ENCODE measurements around the gene ADAMTSL3. TPM values are rescaled to one million over a fixed set of nuclear protein-coding genes. Genes with fewer than 3 reads are reported as not detected.
"Not testable (repeated sequence)": the region's sequence is repeated elsewhere in the genome, so short reads cannot be mapped to it uniquely, and the experiment has no call there.

Gene ADAMTSL3
- total RNA-seq, 1 donor from 2014 or later = 20.6 TPM

GRCh38 chr15:83656943-83657528 lies 3.1 kb downstream of the ADAMTSL3 start:
- DNase-seq = no peak

- no peak for DNase-seq
Observed at GRCh38 chr15:83657549-83657948, 3.6 kb downstream of the ADAMTSL3 start.

DNA sequence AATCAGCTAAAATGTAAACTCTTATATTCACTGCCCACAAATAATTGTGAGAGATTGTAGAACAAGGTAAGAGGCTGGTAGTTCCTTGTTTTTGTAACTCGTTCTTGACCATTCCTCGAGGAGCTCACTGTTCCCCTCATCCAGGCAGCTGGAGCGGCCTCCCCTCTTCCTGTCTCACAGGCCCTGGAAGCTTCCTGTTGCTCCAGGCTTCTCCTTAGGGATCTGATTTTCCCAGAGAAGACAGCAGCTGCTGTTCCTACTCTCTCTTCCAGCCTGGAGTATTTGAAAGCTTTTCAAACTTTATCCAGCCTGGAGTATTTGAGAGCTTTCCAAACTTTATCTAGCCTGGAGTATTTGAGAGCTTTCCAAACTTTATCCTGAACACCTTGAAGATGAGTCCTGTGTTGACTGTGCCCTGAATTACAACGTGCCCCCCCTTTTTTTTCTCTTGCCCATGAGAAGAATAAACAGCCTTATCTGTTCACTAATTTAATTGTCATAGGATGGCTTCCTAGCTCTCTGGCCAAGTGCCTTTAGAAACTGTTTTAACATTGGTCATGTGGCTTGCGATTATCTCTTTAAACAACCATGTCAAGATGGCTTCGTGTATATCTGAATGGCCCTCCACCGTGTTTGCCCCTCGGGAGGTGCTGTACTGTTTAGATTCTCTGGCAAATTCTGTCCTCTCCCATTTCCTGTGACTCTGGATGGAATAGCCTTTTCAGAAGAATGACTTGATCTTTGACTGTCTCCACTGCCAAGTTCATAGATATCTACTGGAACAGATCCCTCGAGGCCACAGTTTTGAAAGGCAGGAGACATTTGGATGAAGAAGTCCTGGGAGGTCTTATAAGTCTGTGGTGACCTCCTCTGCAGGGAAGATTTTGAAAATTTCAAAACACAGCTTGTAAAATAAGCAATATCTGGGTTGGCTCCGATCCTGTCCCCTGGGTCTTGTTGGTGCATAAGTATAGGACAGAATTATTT lies 4.8 kb downstream of the ADAMTSL3 start:
- no peak for DNase-seq

- DNase-seq = no peak
Observed at GRCh38 chr15:83659417-83659812, 5.5 kb downstream of the ADAMTSL3 start.

- no peak for DNase-seq
Observed at GRCh38 chr15:83665480-83665879, 11.6 kb downstream of the ADAMTSL3 start.

DNA sequence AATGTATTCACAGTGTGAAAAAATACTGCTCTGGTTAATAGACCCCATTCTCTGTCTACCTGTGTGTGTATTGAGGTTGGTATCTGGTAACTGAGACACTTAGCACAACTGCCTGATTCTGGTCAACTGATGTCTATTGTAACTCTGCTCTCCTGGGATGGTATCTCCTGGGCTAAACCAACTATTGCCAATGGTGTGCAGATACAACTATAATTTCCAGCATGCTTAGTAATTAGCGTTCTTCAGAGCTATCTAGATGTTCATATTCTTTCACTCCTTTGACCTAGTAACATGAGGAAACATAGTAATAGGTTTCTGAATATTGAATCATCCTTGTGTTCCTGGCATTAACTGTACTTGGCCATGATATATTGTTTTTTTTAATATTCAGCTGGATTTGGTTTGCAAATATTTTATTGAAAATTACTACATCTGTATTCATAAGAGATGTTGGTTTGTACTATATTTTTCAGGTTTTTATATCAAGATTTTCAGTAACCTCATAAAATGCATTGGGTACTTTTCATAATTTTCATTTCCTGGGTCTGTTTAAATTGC lies 16.8 kb downstream of the ADAMTSL3 start:
- DNase-seq = no peak

- DNase-seq = no peak
Observed at GRCh38 chr15:83671603-83672002, 17.7 kb downstream of the ADAMTSL3 start.

DNA sequence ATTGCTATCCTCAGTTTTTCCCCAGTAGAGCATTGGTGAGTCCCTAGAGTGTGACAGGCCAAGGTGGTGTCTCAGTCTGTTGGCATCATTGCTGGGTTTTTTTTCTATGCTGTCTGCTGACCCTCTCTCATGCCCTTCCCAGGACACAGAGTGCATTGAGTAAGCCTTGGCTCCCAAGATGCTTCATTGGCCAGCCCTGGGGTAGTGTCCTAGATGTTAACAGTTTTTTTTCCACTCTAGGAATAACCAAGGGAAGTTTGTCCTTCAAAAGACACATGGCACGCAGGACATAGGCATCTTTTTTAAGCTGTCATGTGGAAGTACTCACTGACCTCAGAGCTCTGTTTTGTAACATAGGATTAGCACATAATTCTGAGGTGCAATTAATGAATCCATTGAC lies 19.5 kb downstream of the ADAMTSL3 start:
- no peak for DNase-seq

- DNase-seq = no peak
Observed at GRCh38 chr15:83682476-83683088, 28.7 kb downstream of the ADAMTSL3 start.

GRCh38 chr15:83685916-83686332 lies 32.0 kb downstream of the ADAMTSL3 start:
- no peak for DNase-seq

- no peak for DNase-seq
Observed at GRCh38 chr15:83688201-83688600, 34.3 kb downstream of the ADAMTSL3 start.

- no peak for DNase-seq
Observed at GRCh38 chr15:83690676-83691075, 36.8 kb downstream of the ADAMTSL3 start.

GRCh38 chr15:83692746-83693581 lies 39.0 kb downstream of the ADAMTSL3 start:
- no peak for DNase-seq

DNA sequence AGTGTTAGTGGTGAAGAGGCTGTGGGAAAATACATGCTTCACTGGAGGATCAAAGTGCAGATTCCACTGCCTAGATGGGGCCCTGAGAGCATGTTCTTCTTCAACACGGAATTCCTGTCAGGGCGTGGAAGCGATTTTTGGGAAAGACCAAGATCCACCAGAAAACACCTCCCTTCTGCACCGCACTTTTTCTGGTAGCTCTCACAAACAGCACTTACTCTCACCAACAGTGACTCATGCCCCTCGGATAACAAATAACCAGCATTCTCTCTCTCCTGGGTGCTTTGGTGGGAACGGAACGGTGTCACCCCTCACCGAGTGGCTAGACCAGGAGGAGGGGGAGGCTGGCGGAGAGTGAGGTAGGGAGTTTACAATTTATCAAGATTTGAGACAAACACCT lies 40.1 kb downstream of the ADAMTSL3 start:
- DNase-seq = no peak

GRCh38 chr15:83694536-83694935 lies 40.6 kb downstream of the ADAMTSL3 start:
- DNase-seq = no peak

- DNase-seq = no peak
Observed at GRCh38 chr15:83695246-83695645, 41.3 kb downstream of the ADAMTSL3 start.

DNA sequence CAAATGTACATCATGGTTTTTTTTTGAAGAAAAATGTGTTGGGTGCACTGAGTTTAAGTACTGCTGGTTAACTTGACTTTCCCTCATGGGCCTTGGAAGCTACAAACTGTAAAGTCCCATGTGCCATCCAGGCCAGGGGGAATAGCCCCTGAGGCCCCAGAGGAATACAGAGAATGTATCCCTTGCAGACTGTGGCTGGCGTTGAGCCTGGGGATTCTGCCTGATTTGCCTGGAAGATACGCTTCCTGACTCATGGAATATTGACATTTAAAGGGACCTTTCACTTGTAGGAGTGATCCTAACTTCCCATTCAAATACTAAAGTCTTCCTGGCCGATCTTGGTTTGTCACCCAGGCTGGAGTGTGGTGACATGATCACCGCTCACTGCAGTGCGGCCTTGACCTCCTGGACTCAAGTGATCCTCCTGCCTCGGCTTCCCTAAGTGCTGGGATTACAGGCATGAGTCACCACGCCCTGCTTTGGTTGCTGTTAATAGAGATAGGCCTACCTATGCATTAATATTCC lies 42.0 kb downstream of the ADAMTSL3 start:
- DNase-seq = no peak

DNA sequence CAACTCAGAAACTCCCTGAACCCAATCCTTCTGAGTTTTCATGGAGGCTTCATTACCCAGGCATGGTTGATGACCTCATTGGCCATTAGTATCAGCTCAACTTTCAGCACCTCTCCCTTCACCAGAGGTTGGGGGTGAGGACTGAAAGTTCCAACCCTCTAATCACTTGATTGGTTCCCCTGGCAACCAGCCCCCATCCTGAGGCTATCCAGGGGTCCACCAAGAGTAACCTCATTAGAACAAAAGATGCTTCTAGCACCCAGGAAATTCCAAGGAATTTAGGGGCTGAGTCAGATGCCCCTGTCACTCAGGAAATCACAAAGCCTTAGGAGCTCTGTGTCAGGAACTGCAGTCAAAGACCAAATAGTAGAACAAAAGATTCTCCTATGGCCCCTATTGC lies 43.8 kb downstream of the ADAMTSL3 start:
- DNase-seq = no peak

DNA sequence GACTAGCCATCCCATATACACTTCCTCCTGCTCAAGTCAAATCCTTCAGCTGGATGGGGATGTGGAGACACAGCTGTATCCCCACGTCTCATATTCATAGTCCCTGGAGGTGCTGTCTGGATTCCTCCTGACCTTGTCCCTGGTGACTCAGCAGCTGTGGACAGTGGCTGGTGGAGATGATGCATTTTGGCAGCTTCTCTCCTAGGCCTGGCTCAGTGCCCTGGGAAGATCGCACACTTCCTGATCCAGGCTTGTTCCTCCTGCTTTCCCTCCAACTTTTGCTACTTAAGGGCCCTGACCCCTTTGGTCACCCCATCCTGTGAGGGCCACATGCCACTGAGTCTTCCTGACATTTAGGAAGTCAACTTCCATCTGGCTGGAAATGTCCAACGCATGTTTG lies 44.4 kb downstream of the ADAMTSL3 start:
- DNase-seq = no peak

GRCh38 chr15:83699028-83699427 lies 45.1 kb downstream of the ADAMTSL3 start:
- no peak for DNase-seq

GRCh38 chr15:83700082-83700481 lies 46.2 kb downstream of the ADAMTSL3 start:
- DNase-seq = no peak

GRCh38 chr15:83702314-83702713 lies 48.4 kb downstream of the ADAMTSL3 start:
- DNase-seq = not testable (repeated sequence)
